OCI-LY1 (cell line): ENCODE measurements around the gene GTF2I.
"Not testable (repeated sequence)": the region's sequence is repeated elsewhere in the genome, so short reads cannot be mapped to it uniquely, and the experiment has no call there.

ENCODE experiments used
- CTCF ChIP-seq: fragments of 200-600 bp; sonication (generic), shearing (Covaris generic); IDR thresholded peaks from 2 replicates; pipeline ENCODE4 v1.5.1; 2017; ENCODE audit warnings: mild to moderate bottlenecking, antibody characterized with exemption, low read length, moderate library complexity, mixed read lengths
- EZH2 ChIP-seq: fragments of 200-600 bp; sonication (generic), shearing (Covaris generic); IDR thresholded peaks from 2 replicates; pipeline ENCODE4 v1.8.0; 2017; ENCODE audit warnings: borderline replicate concordance, mixed run types, mild to moderate bottlenecking, antibody characterized with exemption, low read length, moderate library complexity, mixed read lengths

GRCh38 chr7:74739974-74740703 is 82.6 kb downstream of the GTF2I start:
- TF ChIP-seq CTCF, EZH2: not testable (repeated sequence)
